HEK293T (cell line): Measurements from ENCODE around the gene ZFP3.

ENCODE experiments used
- ARNT ChIP-seq: fragments of 450-650 bp; IDR thresholded peaks from 2 replicates; pipeline ENCODE4 v1.6.1; 2017; ENCODE audit warnings: mild to moderate bottlenecking
- BHLHE40 ChIP-seq: fragments of 450-650 bp; IDR thresholded peaks from 2 replicates; pipeline ENCODE4 v1.6.1; 2016; ENCODE audit warnings: mild to moderate bottlenecking, moderate library complexity, borderline replicate concordance
- CTBP1 ChIP-seq: fragments of 450-650 bp; IDR thresholded peaks from 2 replicates; pipeline ENCODE4 v1.6.1; 2016; ENCODE audit warnings: borderline replicate concordance
- ELF4 ChIP-seq: fragments of 450-650 bp; IDR thresholded peaks from 2 replicates; pipeline ENCODE4 v1.6.1; 2017; ENCODE audit warnings: antibody characterized with exemption
- FOXA1 ChIP-seq: fragments of 450-650 bp; IDR thresholded peaks from 2 replicates; pipeline ENCODE4 v1.6.1; 2016; ENCODE audit warnings: mild to moderate bottlenecking
- FOXM1 ChIP-seq: fragments of 450-650 bp; IDR thresholded peaks from 2 replicates; pipeline ENCODE4 v1.6.1; 2017; ENCODE audit warnings: mild to moderate bottlenecking, borderline replicate concordance
- HDGF ChIP-seq: fragments of 450-650 bp; IDR thresholded peaks from 2 replicates; pipeline ENCODE4 v1.6.1; 2017; ENCODE audit warnings: antibody characterized with exemption, borderline replicate concordance
- LEF1 ChIP-seq: fragments of 450-650 bp; IDR thresholded peaks from 2 replicates; pipeline ENCODE4 v1.6.1; 2017; ENCODE audit warnings: mild to moderate bottlenecking, borderline replicate concordance
- NFRKB ChIP-seq: fragments of 450-650 bp; IDR thresholded peaks from 2 replicates; pipeline ENCODE4 v1.6.1; 2016; ENCODE audit warnings: mild to moderate bottlenecking, moderate library complexity
- SP1 ChIP-seq: fragments of 450-650 bp; IDR thresholded peaks from 2 replicates; pipeline ENCODE4 v1.6.1; 2017
- SUZ12 ChIP-seq: fragments of 450-650 bp; IDR thresholded peaks from 2 replicates; pipeline ENCODE4 v1.6.1; 2016; ENCODE audit warnings: mild to moderate bottlenecking
- TARDBP ChIP-seq: fragments of 450-650 bp; IDR thresholded peaks from 2 replicates; pipeline ENCODE4 v1.6.1; 2016
- ZNF384 ChIP-seq: fragments of 450-650 bp; IDR thresholded peaks from 2 replicates; pipeline ENCODE4 v1.6.1; 2016
- TF ChIP-seq, protein P1 (sequence below): fragments of 450-650 bp; IDR thresholded peaks from 2 replicates; pipeline ENCODE4 v1.6.1; 2016

DNA sequence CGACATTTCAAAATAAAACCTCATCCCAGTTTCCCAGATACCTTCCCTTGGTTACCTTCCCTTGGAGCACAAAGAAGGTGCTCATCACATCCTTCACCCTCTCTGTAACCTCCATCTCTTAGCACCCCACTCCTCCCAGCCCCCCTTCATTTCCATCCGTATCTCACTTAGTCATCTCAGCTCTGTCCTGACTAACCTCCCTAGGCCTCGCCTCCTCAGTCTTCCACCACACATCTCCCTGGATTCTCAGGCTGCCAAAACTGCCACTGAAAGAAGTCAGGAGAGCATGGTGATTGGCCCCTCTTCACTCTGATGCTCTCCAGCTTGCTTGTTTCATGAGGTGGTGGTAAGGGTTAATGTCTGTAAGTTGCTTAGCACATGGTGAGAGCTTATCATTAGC lies 2.3 kb downstream of the ZFP3 start:
- TF ChIP-seq SUZ12, result no peak
- no peak for TF ChIP-seq ELF4
- TF ChIP-seq SP1, result no peak
- TF ChIP-seq ZNF384, result no peak
- TF ChIP-seq BHLHE40, result no peak
- TF ChIP-seq ARNT, result no peak
- TF ChIP-seq FOXA1, result no peak
- TF ChIP-seq TARDBP, result no peak
- TF ChIP-seq FOXM1, result no peak
- no peak for TF ChIP-seq NFRKB
- TF ChIP-seq HDGF, result no peak
- TF ChIP-seq, protein P1, sequence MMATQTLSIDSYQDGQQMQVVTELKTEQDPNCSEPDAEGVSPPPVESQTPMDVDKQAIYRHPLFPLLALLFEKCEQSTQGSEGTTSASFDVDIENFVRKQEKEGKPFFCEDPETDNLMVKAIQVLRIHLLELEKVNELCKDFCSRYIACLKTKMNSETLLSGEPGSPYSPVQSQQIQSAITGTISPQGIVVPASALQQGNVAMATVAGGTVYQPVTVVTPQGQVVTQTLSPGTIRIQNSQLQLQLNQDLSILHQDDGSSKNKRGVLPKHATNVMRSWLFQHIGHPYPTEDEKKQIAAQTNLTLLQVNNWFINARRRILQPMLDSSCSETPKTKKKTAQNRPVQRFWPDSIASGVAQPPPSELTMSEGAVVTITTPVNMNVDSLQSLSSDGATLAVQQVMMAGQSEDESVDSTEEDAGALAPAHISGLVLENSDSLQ, result no peak
- TF ChIP-seq CTBP1, result no peak
- TF ChIP-seq LEF1, result no peak
